HepG2 (cell line): ENCODE results near the gene AFG1L. TPM values are rescaled to one million over a fixed set of nuclear protein-coding genes. Genes with fewer than 3 reads are reported as not detected.

Experiments
- ATF2 ChIP-seq: sonication (generic); formaldehyde crosslinking; IDR thresholded peaks from 2 replicates; pipeline ENCODE4 v1.4.0; 2020; ENCODE audit warnings: missing genetic modification reagents
- ATF7 ChIP-seq, 2 experiments: fragments of 450-650 bp in 1 of 2; sonication (generic) in 1 of 2; formaldehyde crosslinking in 1 of 2; IDR thresholded peaks; 2 replicates each; pipeline versions ENCODE4 v1.4.0 to v1.6.1; 2016 to 2020; ENCODE audit warnings: antibody characterized with exemption in 1 of 2, mild to moderate bottlenecking in 1 of 2, missing genetic modification reagents in 1 of 2
- MED13 ChIP-seq: sonication (generic); formaldehyde crosslinking; IDR thresholded peaks from 2 replicates; pipeline ENCODE4 v1.5.0; 2020; ENCODE audit warnings: missing genetic modification reagents
- MIER2 ChIP-seq: IDR thresholded peaks from 2 replicates; pipeline ENCODE4 v1.6.1; 2016; ENCODE audit warnings: missing biosample characterization, missing genetic modification reagents
- MZF1 ChIP-seq: sonication (generic); formaldehyde crosslinking; IDR thresholded peaks from 2 replicates; pipeline ENCODE4 v1.8.1; 2023; ENCODE audit warnings: mild to moderate bottlenecking, missing genetic modification reagents, borderline replicate concordance
- NFAT5 ChIP-seq: sonication (generic); formaldehyde crosslinking; IDR thresholded peaks from 2 replicates; pipeline ENCODE4 v1.4.0; 2020; ENCODE audit warnings: missing genetic modification reagents
- NFYC ChIP-seq: IDR thresholded peaks from 2 replicates; pipeline ENCODE4 v1.6.1; 2016; ENCODE audit warnings: missing genetic modification reagents, missing compliant biosample characterization
- PAF1 ChIP-seq: IDR thresholded peaks from 2 replicates; pipeline ENCODE4 v1.6.1; 2016; ENCODE audit warnings: missing genetic modification reagents, missing compliant biosample characterization
- SALL1 ChIP-seq: sonication (generic); formaldehyde crosslinking; IDR thresholded peaks from 2 replicates; pipeline ENCODE4 v1.8.0; 2022; ENCODE audit warnings: mild to moderate bottlenecking, missing genetic modification reagents
- YY1 ChIP-seq: IDR thresholded peaks from 2 replicates; pipeline ENCODE4 v1.6.1; 2011; ENCODE audit warnings: low read length, low read depth, moderate library complexity, mild to moderate bottlenecking; ENCODE audit not compliant: insufficient read depth, insufficient replicate concordance
- ZNF142 ChIP-seq: sonication (generic); formaldehyde crosslinking; IDR thresholded peaks from 2 replicates; pipeline ENCODE4 v1.4.0; 2020; ENCODE audit warnings: missing genetic modification reagents
- ZNF253 ChIP-seq: sonication (generic); formaldehyde crosslinking; IDR thresholded peaks from 2 replicates; pipeline ENCODE4 v1.8.0; 2022; ENCODE audit warnings: mild to moderate bottlenecking, missing genetic modification reagents, borderline replicate concordance
- ZNF446 ChIP-seq: sonication (generic); formaldehyde crosslinking; IDR thresholded peaks from 2 replicates; pipeline ENCODE4 v1.5.0; 2020; ENCODE audit warnings: mild to moderate bottlenecking, missing genetic modification reagents
- ZNF484 ChIP-seq: sonication (generic); formaldehyde crosslinking; IDR thresholded peaks from 2 replicates; pipeline ENCODE4 v1.5.1; 2020; ENCODE audit warnings: mild to moderate bottlenecking, low read depth, missing genetic modification reagents, borderline replicate concordance
- ZNF567 ChIP-seq: sonication (generic); formaldehyde crosslinking; IDR thresholded peaks from 2 replicates; pipeline ENCODE4 v1.8.1; 2023; ENCODE audit warnings: mild to moderate bottlenecking, missing genetic modification reagents, borderline replicate concordance
- ZNF879 ChIP-seq: sonication (generic); formaldehyde crosslinking; IDR thresholded peaks from 2 replicates; pipeline ENCODE4 v1.8.1; 2023; ENCODE audit warnings: missing genetic modification reagents
- polyA plus RNA-seq, 8 experiments: library from polyadenylated mRNA; depleted of rRNA in 3 of 8; stranded (reverse) in 7 of 8; unstranded in 1 of 8; fragments of >200 nt; fragmentation: Illumina TruSeq in 4 of 8; extraction: Trizol in 4 of 8; gene quantifications; 2 replicates each; pipeline versions ENCODE4 v1.2.1 to v1.2.3, GENCODE V29; 2011 to 2016; ENCODE audit warnings: low read depth in 4 of 8, missing spikeins in 1 of 8, mixed read lengths in 1 of 8; ENCODE audit not compliant: insufficient read depth in 1 of 8
- total RNA-seq, 5 experiments: library from RNA; depleted of rRNA; stranded (reverse); fragments of >200 nt; fragmentation: Illumina TruSeq; extraction: Trizol; gene quantifications; 2 replicates each; pipeline ENCODE4 v1.2.3, GENCODE V29; 2016; ENCODE audit warnings: low read depth in 1 of 5

AFG1L gene
- total and polyA plus RNA-seq, 2 of the 13 experiments (the other 11 are each of a cell fraction or from before 2014, with no cell fraction given), result 3.1 to 14.0 TPM

- TF ChIP-seq ZNF567 (CRISPR knock-in tag) (no peak), ATF2 (CRISPR knock-in tag) (no peak), ZNF142 (CRISPR knock-in tag) (no peak), ZNF446 (CRISPR knock-in tag) (no peak), MED13 (CRISPR knock-in tag) (no peak), SALL1 (CRISPR knock-in tag) (no peak), MZF1 (CRISPR knock-in tag) (no peak), ZNF879 (CRISPR knock-in tag) (no peak), YY1 (peak; percentile 53), ZNF484 (no peak), NFYC (CRISPR knock-in tag) (no peak), ATF7 (IDR thresholded peaks at IDR 0.05) (no peak), ATF7 (CRISPR knock-in tag; IDR thresholded peaks at IDR 0.05) (no peak), MIER2 (CRISPR knock-in tag) (no peak), PAF1 (no peak), ZNF253 (peak; percentile 52; the same call in 1 of the 2 replicates), NFAT5 (CRISPR knock-in tag) (no peak)
Observed at GRCh38 chr6:108559884-108560462, 265.1 kb downstream of the AFG1L start (continued).
